ENCODE results near the gene EARS2.

GRCh38 chr16:23516366-23517137 lies 40.6 kb downstream of the EARS2 start:
- TF ChIP-seq CTCF (IDR thresholded peaks at IDR 0.05; ENCODE audit: poor library complexity, severe bottlenecking), result no peak
- TF ChIP-seq EP300 (conservative IDR thresholded peaks at IDR 0.05; ENCODE audit: poor library complexity, severe bottlenecking), result no peak
- no peak for TF ChIP-seq REST (IDR thresholded peaks at IDR 0.05; ENCODE audit: borderline replicate concordance)
- TF ChIP-seq POLR2AphosphoS5 (IDR thresholded peaks at IDR 0.05), result no peak
